Measurements from ENCODE around the gene HRC.

DNA sequence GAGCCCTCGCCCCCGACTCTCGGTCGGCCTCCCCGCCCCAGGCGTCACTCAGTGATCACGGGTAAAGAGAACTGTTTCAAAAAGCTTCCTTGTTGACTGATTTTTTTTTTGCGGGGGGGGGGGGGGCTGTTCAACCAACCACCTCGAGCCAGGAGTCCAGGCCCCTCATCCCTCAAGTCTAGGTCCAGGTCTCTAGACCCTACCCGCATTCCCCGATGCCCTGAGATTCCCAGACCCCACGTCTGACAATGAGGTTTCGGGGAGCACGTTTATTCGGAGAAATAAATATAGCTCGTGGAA, 4.3 kb downstream of the HRC start:
- no peak for TF ChIP-seq CTCF (IDR thresholded peaks at IDR 0.05)
- TF ChIP-seq EP300 (IDR thresholded peaks at IDR 0.05): no peak
- TF ChIP-seq POLR2A (IDR thresholded peaks at IDR 0.05): no peak

All from stomach (tissue), 4 donors.